SK-N-DZ (cell line): ENCODE data around the gene IRF2.
"Not testable (repeated sequence)": the region's sequence is repeated elsewhere in the genome, so short reads cannot be mapped to it uniquely, and the experiment has no call there.

Experiments used
- DNase-seq: peaks from one replicate; pipeline ENCODE4 v3.0.0-alpha.2; 2015; ENCODE audit warnings: low spot score

Gene IRF2

GRCh38 chr4:184389978-184390900, 84.1 kb downstream of the IRF2 start:
- DNase-seq: no peak

- no peak for DNase-seq
Measured at GRCh38 chr4:184388106-184388505, 86.2 kb downstream of the IRF2 start.

- DNase-seq: no peak
Measured at GRCh38 chr4:184387351-184387750, 87.0 kb downstream of the IRF2 start.

GRCh38 chr4:184386271-184386781, 88.0 kb downstream of the IRF2 start:
- no peak for DNase-seq

- DNase-seq: no peak
Measured at GRCh38 chr4:184385705-184386141, 88.6 kb downstream of the IRF2 start.

- no peak for DNase-seq
Measured at GRCh38 chr4:184384810-184385557, 89.4 kb downstream of the IRF2 start.

GRCh38 chr4:184384056-184384809, 90.1 kb downstream of the IRF2 start:
- no peak for DNase-seq

- no peak for DNase-seq
Measured at GRCh38 chr4:184383497-184384055, 90.8 kb downstream of the IRF2 start.

GRCh38 chr4:184382189-184382846, 92.0 kb downstream of the IRF2 start:
- no peak for DNase-seq

- DNase-seq: no peak
Measured at GRCh38 chr4:184380707-184381106, 93.6 kb downstream of the IRF2 start.

GRCh38 chr4:184380214-184380613, 94.1 kb downstream of the IRF2 start:
- DNase-seq: not testable (repeated sequence)

GRCh38 chr4:184376923-184377322, 97.4 kb downstream of the IRF2 start:
- DNase-seq: no peak

GRCh38 chr4:184376126-184376838, 98.1 kb downstream of the IRF2 start:
- no peak for DNase-seq

- DNase-seq: not testable (repeated sequence)
Measured at GRCh38 chr4:184375623-184376022, 98.7 kb downstream of the IRF2 start.

- DNase-seq: no peak
Measured at GRCh38 chr4:184375027-184375426, 99.3 kb downstream of the IRF2 start.

GRCh38 chr4:184373886-184374405, 100.4 kb downstream of the IRF2 start:
- no peak for DNase-seq

- DNase-seq: no peak
Measured at GRCh38 chr4:184371390-184371787, 103.0 kb downstream of the IRF2 start.

- DNase-seq: no peak
Measured at GRCh38 chr4:184370711-184371389, 103.5 kb downstream of the IRF2 start.

GRCh38 chr4:184369871-184370270, 104.5 kb downstream of the IRF2 start:
- no peak for DNase-seq
